RCC 7860 (cell line): ENCODE data around the gene PSMB10.

Experiments used
- DNase-seq: peaks from one replicate; pipeline ENCODE4 v3.0.0-alpha.2; 2015; ENCODE audit warnings: low spot score
- FAIRE-seq: peaks from 2 replicates; lab custom pipeline; 2012; peaks lifted over from hg19 to GRCh38; lab: Jason Lieb, UNC

The PSMB10 gene

GRCh38 chr16:67964477-67965131 lies 28.0 kb upstream of the PSMB10 start:
- FAIRE-seq (no peak), DNase-seq (no peak)

GRCh38 chr16:67963662-67964321 lies 27.1 kb upstream of the PSMB10 start:
- no peak for FAIRE-seq
- no peak for DNase-seq

- FAIRE-seq (no peak), DNase-seq (no peak)
Measured at GRCh38 chr16:67963292-67963661, 26.6 kb upstream of the PSMB10 start.

GRCh38 chr16:67962135-67962534 lies 25.5 kb upstream of the PSMB10 start:
- FAIRE-seq, result no peak
- DNase-seq, result no peak

GRCh38 chr16:67961551-67961957 lies 24.9 kb upstream of the PSMB10 start:
- DNase-seq (no peak), FAIRE-seq (no peak)

- FAIRE-seq (no peak), DNase-seq (no peak)
Measured at GRCh38 chr16:67959536-67960329, 23.1 kb upstream of the PSMB10 start.

- DNase-seq (no peak), FAIRE-seq (no peak)
Measured at GRCh38 chr16:67957622-67958021, 21.0 kb upstream of the PSMB10 start.

GRCh38 chr16:67954421-67955196 lies 18.0 kb upstream of the PSMB10 start:
- FAIRE-seq, result no peak
- no peak for DNase-seq

GRCh38 chr16:67953641-67954375 lies 17.2 kb upstream of the PSMB10 start:
- no peak for DNase-seq
- FAIRE-seq, result no peak

GRCh38 chr16:67951485-67951884 lies 14.8 kb upstream of the PSMB10 start:
- DNase-seq, result no peak
- no peak for FAIRE-seq

GRCh38 chr16:67950335-67950843 lies 13.7 kb upstream of the PSMB10 start:
- FAIRE-seq (no peak), DNase-seq (no peak)

- DNase-seq (no peak), FAIRE-seq (no peak)
Measured at GRCh38 chr16:67949645-67950044, 13.0 kb upstream of the PSMB10 start.

GRCh38 chr16:67948015-67948414 lies 11.4 kb upstream of the PSMB10 start:
- DNase-seq, result no peak
- no peak for FAIRE-seq

GRCh38 chr16:67946966-67947558 lies 10.4 kb upstream of the PSMB10 start:
- no peak for FAIRE-seq
- DNase-seq, result no peak

- FAIRE-seq, result no peak
- DNase-seq, result no peak
Measured at GRCh38 chr16:67946128-67946569, 9.5 kb upstream of the PSMB10 start.

- DNase-seq (no peak), FAIRE-seq (no peak)
Measured at GRCh38 chr16:67945392-67945933, 8.8 kb upstream of the PSMB10 start.

- FAIRE-seq, result no peak
- no peak for DNase-seq
Measured at GRCh38 chr16:67944690-67945391, 8.2 kb upstream of the PSMB10 start.

GRCh38 chr16:67943619-67944504 lies 7.2 kb upstream of the PSMB10 start, which contains the start of gene LCAT:
Gene LCAT (minus strand): TSS chr16:67944120. CDS start chr16:67944101, 19 bp downstream.
- DNase-seq (no peak), FAIRE-seq (no peak)
